ENCODE measurements around the gene CEP250.
A peak's percentile ranks its signal among the peaks of the same experiment; 100 is the strongest.

CEP250 gene

GRCh38 chr20:35432430-35432735, 23.0 kb upstream of the CEP250 start:
- H2AFZ ChIP-seq (ENCODE audit: low read length): peak overlapping the region; percentile 78
- no CpG with 5 or more reads among the region's 1 CpG for WGBS, 2 donors (ENCODE audit: extremely low coverage in 2 of 2, insufficient read length in 2 of 2, insufficient replicate concordance in 1 of 2)
- no peak overlapping the region for H3K27ac ChIP-seq (replicated peaks; ENCODE audit: low read length)
- H3K36me3 ChIP-seq (replicated peaks in 1 of 2; ENCODE audit: control insufficient read depth in 2 of 2, insufficient read depth in 2 of 2, low read length in 2 of 2): no peaks in the 10 kb centered on the region
- no peak overlapping the region for H2AK5ac ChIP-seq (ENCODE audit: low read depth, low read length)
- no peak overlapping the region for H3K4me3 ChIP-seq (ENCODE audit: low read length in 2 of 2)
- no peak overlapping the region for H3K4me2 ChIP-seq (ENCODE audit: insufficient read depth, low read length, poor library complexity, severe bottlenecking)
- no peaks in the 10 kb centered on the region for H3K79me1 ChIP-seq (ENCODE audit: low read depth, low read length)
- no peak overlapping the region for H2BK12ac ChIP-seq (ENCODE audit: low read length)
- H2BK5ac ChIP-seq (ENCODE audit: low read length): peak overlapping the region; percentile 30
- no peak overlapping the region for H2BK15ac ChIP-seq (ENCODE audit: low read length)
- H3K14ac ChIP-seq (ENCODE audit: low read length): no peak overlapping the region
- H3K9ac ChIP-seq (ENCODE audit: low read depth, low read length, poor library complexity): no peak overlapping the region
- peak overlapping the region; percentile 88 for H3K18ac ChIP-seq (ENCODE audit: low read length)
- no peak overlapping the region for H2BK120ac ChIP-seq (ENCODE audit: low read depth, low read length)
- no peak overlapping the region for H3K4ac ChIP-seq (ENCODE audit: low read length)
- no peak for DNase-seq (ENCODE audit: low spot score)
- H4K8ac ChIP-seq (ENCODE audit: low read depth, low read length): no peak overlapping the region
- no peaks in the 10 kb centered on the region for H3K27me3 ChIP-seq (ENCODE audit: control insufficient read depth in 3 of 3, insufficient read depth in 3 of 3, low read depth in 1 of 3, low read length in 3 of 3)
- no peak overlapping the region for H3K23ac ChIP-seq (ENCODE audit: low read depth, low read length, poor library complexity)
- H3K9me3 ChIP-seq (replicated peaks in 1 of 2; ENCODE audit: control insufficient read depth in 2 of 2, insufficient read depth in 1 of 2, low read depth in 1 of 2, low read length in 2 of 2): no peaks in the 10 kb centered on the region
- H3K4me1 ChIP-seq (ENCODE audit: control insufficient read depth in 2 of 2, insufficient read depth in 1 of 2, low read depth in 1 of 2, low read length in 2 of 2): peaks cover 6 to 28% of the 10 kb centered on the region in 2 donors
- H4K91ac ChIP-seq (ENCODE audit: low read depth, low read length, poor library complexity): no peak overlapping the region

GRCh38 chr20:35433337-35433736, 22.1 kb upstream of the CEP250 start:
- Histone ChIP-seq H2BK5ac (ENCODE audit: low read length) (no peak overlapping the region), H3K4ac (ENCODE audit: low read length) (peak overlapping the region; percentile 44), H3K18ac (ENCODE audit: low read length) (peak overlapping the region; percentile 23), H2BK120ac (ENCODE audit: low read depth, low read length) (no peak overlapping the region), H2AK5ac (ENCODE audit: low read depth, low read length) (no peak overlapping the region), H2BK12ac (ENCODE audit: low read length) (no peak overlapping the region), H3K79me1 (ENCODE audit: low read depth, low read length) (no peaks in the 10 kb centered on the region), H3K27me3 (ENCODE audit: control insufficient read depth in 3 of 3, insufficient read depth in 3 of 3, low read depth in 1 of 3, low read length in 3 of 3) (no peaks in the 10 kb centered on the region), H3K4me1 (ENCODE audit: control insufficient read depth in 2 of 2, insufficient read depth in 1 of 2, low read depth in 1 of 2, low read length in 2 of 2) (peaks cover 13 to 37% of the 10 kb centered on the region in 2 donors), H3K14ac (ENCODE audit: low read length) (no peak overlapping the region), H3K23ac (ENCODE audit: low read depth, low read length, poor library complexity) (no peak overlapping the region), H3K4me2 (ENCODE audit: insufficient read depth, low read length, poor library complexity, severe bottlenecking) (no peak overlapping the region), H2BK15ac (ENCODE audit: low read length) (no peak overlapping the region), H3K9ac (ENCODE audit: low read depth, low read length, poor library complexity) (no peak overlapping the region), H3K27ac (replicated peaks; ENCODE audit: low read length) (peak overlapping the region; percentile 13), H3K4me3 (ENCODE audit: low read length in 2 of 2) (no peak overlapping the region), H4K8ac (ENCODE audit: low read depth, low read length) (peak overlapping the region; percentile 57), H3K9me3 (replicated peaks in 1 of 2; ENCODE audit: control insufficient read depth in 2 of 2, insufficient read depth in 1 of 2, low read depth in 1 of 2, low read length in 2 of 2) (no peaks in the 10 kb centered on the region), H4K91ac (ENCODE audit: low read depth, low read length, poor library complexity) (no peak overlapping the region), H2AFZ (ENCODE audit: low read length) (peak overlapping the region; percentile 32), H3K36me3 (replicated peaks in 1 of 2; ENCODE audit: control insufficient read depth in 2 of 2, insufficient read depth in 2 of 2, low read length in 2 of 2) (no peaks in the 10 kb centered on the region)
- no peak for DNase-seq (ENCODE audit: low spot score)
- no CpG with 5 or more reads among the region's 2 CpGs for WGBS, 2 donors (ENCODE audit: extremely low coverage in 2 of 2, insufficient read length in 2 of 2, insufficient replicate concordance in 1 of 2)

GRCh38 chr20:35434085-35435005, 21.1 kb upstream of the CEP250 start:
- H3K9me3 ChIP-seq (replicated peaks in 1 of 2; ENCODE audit: control insufficient read depth in 2 of 2, insufficient read depth in 1 of 2, low read depth in 1 of 2, low read length in 2 of 2): no peaks in the 10 kb centered on the region
- H2AK5ac ChIP-seq (ENCODE audit: low read depth, low read length): no peak overlapping the region
- H3K27me3 ChIP-seq (ENCODE audit: control insufficient read depth in 3 of 3, insufficient read depth in 3 of 3, low read depth in 1 of 3, low read length in 3 of 3): no peaks in the 10 kb centered on the region
- no peaks in the 10 kb centered on the region for H3K36me3 ChIP-seq (replicated peaks in 1 of 2; ENCODE audit: control insufficient read depth in 2 of 2, insufficient read depth in 2 of 2, low read length in 2 of 2)
- H2BK12ac ChIP-seq (ENCODE audit: low read length): no peak overlapping the region
- no peak overlapping the region for H3K27ac ChIP-seq (replicated peaks; ENCODE audit: low read length)
- no peak overlapping the region for H2BK5ac ChIP-seq (ENCODE audit: low read length)
- no peak overlapping the region for H3K4me2 ChIP-seq (ENCODE audit: insufficient read depth, low read length, poor library complexity, severe bottlenecking)
- H3K23ac ChIP-seq (ENCODE audit: low read depth, low read length, poor library complexity): no peak overlapping the region
- no peak overlapping the region for H3K9ac ChIP-seq (ENCODE audit: low read depth, low read length, poor library complexity)
- H3K4me1 ChIP-seq (ENCODE audit: control insufficient read depth in 2 of 2, insufficient read depth in 1 of 2, low read depth in 1 of 2, low read length in 2 of 2): peaks cover 19 to 40% of the 10 kb centered on the region in 2 donors
- H3K79me1 ChIP-seq (ENCODE audit: low read depth, low read length): no peaks in the 10 kb centered on the region
- H3K14ac ChIP-seq (ENCODE audit: low read length): peak overlapping the region; percentile 23
- no peak overlapping the region for H4K91ac ChIP-seq (ENCODE audit: low read depth, low read length, poor library complexity)
- no peak overlapping the region for H2BK120ac ChIP-seq (ENCODE audit: low read depth, low read length)
- no CpG with 5 or more reads among the region's 53 CpGs for WGBS, 2 donors (ENCODE audit: extremely low coverage in 2 of 2, insufficient read length in 2 of 2, insufficient replicate concordance in 1 of 2)
- peak overlapping the region; percentile 23 for H3K18ac ChIP-seq (ENCODE audit: low read length)
- no peak overlapping the region for H2BK15ac ChIP-seq (ENCODE audit: low read length)
- no peak for DNase-seq (ENCODE audit: low spot score)
- H4K8ac ChIP-seq (ENCODE audit: low read depth, low read length): no peak overlapping the region
- H3K4me3 ChIP-seq (ENCODE audit: low read length in 2 of 2): no peak overlapping the region
- H3K4ac ChIP-seq (ENCODE audit: low read length): no peak overlapping the region
- peak overlapping the region; percentile 30 for H2AFZ ChIP-seq (ENCODE audit: low read length)

GRCh38 chr20:35436177-35436573, 19.2 kb upstream of the CEP250 start:
- Histone ChIP-seq H4K8ac (ENCODE audit: low read depth, low read length) (no peak overlapping the region), H2BK120ac (ENCODE audit: low read depth, low read length) (no peak overlapping the region), H3K18ac (ENCODE audit: low read length) (no peak overlapping the region), H2AK5ac (ENCODE audit: low read depth, low read length) (no peak overlapping the region), H3K4me2 (ENCODE audit: insufficient read depth, low read length, poor library complexity, severe bottlenecking) (peak overlapping the region; percentile 28), H2BK12ac (ENCODE audit: low read length) (no peak overlapping the region), H3K14ac (ENCODE audit: low read length) (no peak overlapping the region), H2BK15ac (ENCODE audit: low read length) (no peak overlapping the region), H3K9me3 (replicated peaks in 1 of 2; ENCODE audit: control insufficient read depth in 2 of 2, insufficient read depth in 1 of 2, low read depth in 1 of 2, low read length in 2 of 2) (no peaks in the 10 kb centered on the region), H3K27ac (replicated peaks; ENCODE audit: low read length) (no peak overlapping the region), H3K36me3 (replicated peaks in 1 of 2; ENCODE audit: control insufficient read depth in 2 of 2, insufficient read depth in 2 of 2, low read length in 2 of 2) (no peaks in the 10 kb centered on the region), H3K4ac (ENCODE audit: low read length) (no peak overlapping the region), H3K79me1 (ENCODE audit: low read depth, low read length) (no peaks in the 10 kb centered on the region), H3K4me3 (ENCODE audit: low read length in 2 of 2) (no peak overlapping the region), H3K27me3 (ENCODE audit: control insufficient read depth in 3 of 3, insufficient read depth in 3 of 3, low read depth in 1 of 3, low read length in 3 of 3) (no peaks in the 10 kb centered on the region), H3K4me1 (ENCODE audit: control insufficient read depth in 2 of 2, insufficient read depth in 1 of 2, low read depth in 1 of 2, low read length in 2 of 2) (peaks cover 19 to 40% of the 10 kb centered on the region in 2 donors), H3K23ac (ENCODE audit: low read depth, low read length, poor library complexity) (no peak overlapping the region), H2AFZ (ENCODE audit: low read length) (no peak overlapping the region), H3K9ac (ENCODE audit: low read depth, low read length, poor library complexity) (no peak overlapping the region), H2BK5ac (ENCODE audit: low read length) (no peak overlapping the region), H4K91ac (ENCODE audit: low read depth, low read length, poor library complexity) (no peak overlapping the region)
- no CpG with 5 or more reads among the region's 4 CpGs for whole genome bisulfite sequencing, 2 donors (ENCODE audit: extremely low coverage in 2 of 2, insufficient read length in 2 of 2, insufficient replicate concordance in 1 of 2)
- no peak for DNase-seq (ENCODE audit: low spot score)

Data from neuronal stem cell (in vitro differentiated cells).